ENCODE measurements around the gene MDM2.

MDM2 gene

DNA sequence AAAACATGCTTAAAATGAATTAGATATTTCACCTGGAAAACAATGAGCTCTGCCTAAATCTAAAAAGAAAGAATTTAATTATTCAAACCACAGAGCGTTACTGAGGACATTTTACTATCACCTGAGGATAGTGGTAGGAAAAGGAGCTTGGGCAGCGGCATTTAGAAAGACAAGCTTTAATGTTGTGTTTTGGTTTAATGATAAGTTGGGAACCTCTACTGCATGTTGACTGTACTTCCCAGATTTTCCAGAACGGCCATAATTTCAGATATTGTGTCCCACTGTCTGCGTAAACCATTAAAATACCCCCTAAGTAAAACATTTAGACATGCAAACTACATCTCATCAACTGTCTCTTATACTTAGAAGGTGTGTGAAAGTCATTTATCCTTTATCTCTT lies 69.6 kb downstream of the MDM2 start:
- no peak for DNase-seq (ENCODE audit: low read depth)

DNA sequence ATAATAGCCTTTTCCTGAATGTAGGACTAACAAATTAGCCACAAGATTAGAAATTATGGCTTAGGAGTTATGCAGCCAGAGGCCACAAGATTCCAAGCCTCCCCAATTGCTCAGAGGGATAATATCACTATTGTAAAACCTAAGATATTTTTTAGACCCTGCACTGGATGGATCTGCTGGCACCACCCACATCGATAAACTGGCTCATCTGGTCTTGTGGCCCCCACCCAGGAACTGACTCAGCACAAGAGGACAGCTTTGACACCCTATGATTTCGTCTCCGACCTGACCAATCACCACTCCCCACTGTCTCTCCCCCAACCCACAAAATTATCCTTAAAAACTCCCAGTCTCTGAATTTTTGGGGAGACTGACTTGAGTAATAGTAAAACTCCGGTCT lies 70.3 kb downstream of the MDM2 start:
- DNase-seq (ENCODE audit: low read depth) = no peak

- DNase-seq (ENCODE audit: low read depth) = no peak
Measured at GRCh38 chr12:68878846-68879245, 70.9 kb downstream of the MDM2 start.

DNA sequence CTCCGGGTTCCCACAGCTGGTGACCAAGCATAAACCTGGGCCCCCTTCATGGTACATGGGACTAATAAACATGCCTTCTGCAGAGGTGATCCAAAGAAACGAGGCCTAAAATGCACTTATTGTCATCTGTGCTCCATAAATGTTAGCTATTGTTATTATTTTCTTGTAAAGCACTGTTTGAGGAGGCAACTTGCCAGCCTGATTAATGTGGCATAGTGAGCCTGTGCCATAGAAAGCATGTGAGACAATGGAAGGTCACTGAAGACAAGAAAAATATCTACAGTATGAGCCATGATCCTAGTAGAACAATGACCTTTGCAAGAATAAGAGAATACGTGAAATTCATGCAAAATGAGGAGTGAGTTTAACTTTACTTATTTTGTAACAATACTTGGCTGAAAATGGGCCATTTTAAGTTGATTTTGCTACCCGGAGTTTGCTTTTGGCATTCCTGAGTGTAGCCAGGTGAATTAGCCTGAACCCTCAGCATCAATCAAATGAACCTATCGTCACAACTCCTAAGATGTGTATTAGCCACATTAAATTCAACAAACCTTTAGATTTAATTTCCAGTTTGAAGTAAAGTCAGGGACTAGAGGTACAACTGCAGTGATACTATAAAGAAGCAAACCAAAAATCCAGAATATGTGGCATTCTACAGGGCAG lies 72.8 kb downstream of the MDM2 start:
- no peak for DNase-seq (ENCODE audit: low read depth)

GRCh38 chr12:68882251-68882964 lies 74.4 kb downstream of the MDM2 start:
- DNase-seq (ENCODE audit: low read depth) = no peak

GRCh38 chr12:68883151-68883550 lies 75.2 kb downstream of the MDM2 start:
- DNase-seq (ENCODE audit: low read depth) = no peak

GRCh38 chr12:68884251-68884650 lies 76.3 kb downstream of the MDM2 start:
- DNase-seq (ENCODE audit: low read depth) = no peak

DNA sequence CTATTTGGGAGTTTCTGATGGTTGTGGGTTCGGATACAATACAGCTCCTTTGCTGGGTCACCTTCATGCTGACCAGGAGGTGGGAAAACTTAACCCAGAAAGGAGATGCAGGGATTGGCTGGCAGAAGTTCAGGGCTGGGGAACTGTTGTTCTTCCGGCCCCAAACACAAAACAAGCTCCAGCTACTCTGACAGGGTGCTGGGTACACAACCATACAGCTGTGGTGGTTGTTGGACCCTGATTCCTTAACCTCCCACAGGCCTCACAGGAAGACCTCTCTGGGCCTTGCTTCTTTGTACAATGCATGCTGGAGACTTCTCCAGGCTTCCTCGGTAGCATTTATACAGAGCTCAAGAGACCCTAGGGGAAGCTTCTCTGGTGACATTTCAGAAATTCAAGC lies 77.4 kb downstream of the MDM2 start:
- no peak for DNase-seq (ENCODE audit: low read depth)

- no peak for DNase-seq (ENCODE audit: low read depth)
Measured at GRCh38 chr12:68886636-68887572, 78.9 kb downstream of the MDM2 start.

DNA sequence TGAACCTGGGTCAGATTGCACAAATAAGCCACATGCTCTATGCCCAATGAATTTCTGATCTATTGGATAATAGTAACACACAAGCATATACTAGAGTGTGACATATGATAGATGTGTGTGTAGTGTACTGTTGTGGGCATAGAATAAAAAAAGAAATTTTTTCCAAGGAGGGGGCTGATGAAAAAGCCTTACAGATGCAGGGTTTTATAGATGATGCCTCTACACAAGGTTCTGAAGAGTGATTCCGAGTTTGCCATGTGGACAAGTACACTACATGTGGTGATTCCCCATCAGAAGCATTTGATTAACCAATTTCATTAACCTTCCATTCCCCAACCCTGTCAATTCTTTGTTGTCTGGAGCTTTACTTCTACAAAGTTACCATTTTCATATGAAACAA lies 79.7 kb downstream of the MDM2 start:
- no peak for DNase-seq (ENCODE audit: low read depth)

DNA sequence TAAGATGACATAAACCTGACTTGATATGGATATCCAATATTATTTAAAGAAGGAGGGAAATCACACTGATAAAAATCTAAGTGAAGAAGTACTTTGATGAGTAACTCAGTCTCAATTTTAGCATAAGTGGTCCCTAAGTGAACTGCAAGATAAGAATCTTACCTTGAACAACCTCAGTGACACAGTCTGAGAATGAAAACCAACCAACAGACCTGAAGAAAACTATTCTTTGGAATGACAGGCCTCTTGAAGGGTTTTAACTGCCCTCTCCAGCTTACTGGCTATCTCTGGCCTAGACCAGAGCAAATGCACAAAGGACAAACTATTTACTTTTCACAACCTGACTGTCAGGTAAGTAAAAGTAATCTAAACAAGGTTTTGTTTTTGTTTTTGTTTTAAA lies 80.3 kb downstream of the MDM2 start:
- DNase-seq (ENCODE audit: low read depth) = no peak

- no peak for DNase-seq (ENCODE audit: low read depth)
Measured at GRCh38 chr12:68890701-68891113, 82.7 kb downstream of the MDM2 start.

- no peak for DNase-seq (ENCODE audit: low read depth)
Measured at GRCh38 chr12:68891141-68891540, 83.2 kb downstream of the MDM2 start.

DNA sequence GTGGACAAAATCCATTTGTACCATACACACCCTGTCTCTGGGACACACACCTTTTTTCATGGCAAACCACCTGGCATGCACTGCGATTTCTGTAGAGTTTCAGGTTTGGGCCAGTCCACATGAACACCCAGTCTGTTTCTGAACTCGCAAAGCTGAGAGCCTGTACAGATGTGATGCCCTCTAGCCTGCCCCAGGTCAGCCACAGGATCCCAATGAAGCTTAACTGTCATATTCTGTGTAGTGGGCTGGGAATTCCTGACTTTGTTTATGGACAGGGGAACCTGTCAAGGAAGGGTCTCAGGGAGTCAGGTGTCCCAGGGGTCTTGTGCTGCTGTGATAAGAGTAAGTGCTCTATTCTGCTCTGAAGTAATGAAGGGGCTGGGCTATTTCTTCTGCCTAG lies 85.2 kb downstream of the MDM2 start:
- no peak for DNase-seq (ENCODE audit: low read depth)

DNA sequence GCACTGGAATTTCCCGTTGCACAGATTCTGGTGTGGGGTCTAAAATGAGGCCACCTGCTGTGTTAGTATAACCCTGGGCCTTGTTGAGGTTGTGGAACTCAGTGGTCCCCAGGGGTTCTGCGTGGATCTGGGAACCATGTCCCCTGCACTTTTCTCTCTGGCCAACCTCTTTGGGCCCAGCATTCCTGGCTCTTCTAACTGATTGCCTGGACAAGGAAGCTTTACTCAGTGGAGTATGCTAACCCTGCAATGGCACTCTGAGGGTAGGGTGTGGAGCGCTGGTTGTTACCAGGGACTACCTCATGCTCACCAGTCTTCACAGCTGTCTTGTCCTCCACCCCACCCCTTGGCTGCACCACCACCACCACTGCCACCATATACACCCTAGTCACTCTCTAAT lies 85.8 kb downstream of the MDM2 start:
- DNase-seq (ENCODE audit: low read depth) = no peak

- DNase-seq (ENCODE audit: low read depth) = no peak
Measured at GRCh38 chr12:68894276-68894855, 86.4 kb downstream of the MDM2 start.

DNA sequence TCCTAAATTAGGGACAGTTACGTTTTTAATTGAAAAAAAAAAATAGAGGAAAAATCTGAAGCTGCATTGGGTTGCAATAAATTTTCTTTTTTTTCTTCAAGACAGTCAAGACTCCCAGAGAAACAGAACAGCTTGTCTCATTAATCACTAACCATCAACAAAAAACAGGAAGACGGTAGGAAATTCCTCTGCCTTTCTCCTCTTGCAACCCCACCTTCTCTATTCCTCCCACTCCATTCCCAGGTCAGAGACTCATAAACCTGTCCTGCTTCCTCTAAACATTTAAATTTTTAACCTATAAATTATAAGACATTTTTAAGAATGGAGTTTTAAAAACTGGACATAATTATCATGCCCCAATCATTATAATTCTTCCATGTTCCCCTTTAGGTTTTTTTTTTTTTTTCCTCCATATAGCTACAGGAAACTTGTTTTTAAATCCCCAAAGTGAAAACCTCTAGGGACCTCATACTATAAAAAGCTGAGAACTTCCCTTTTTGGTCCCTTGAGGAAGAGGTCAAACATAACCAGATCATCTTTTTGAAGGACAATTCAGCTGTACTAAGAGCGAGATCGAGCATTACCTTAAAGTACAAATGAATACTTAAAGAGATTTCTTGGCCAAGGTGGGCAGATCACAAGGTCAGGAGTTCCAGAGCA lies 89.0 kb downstream of the MDM2 start:
- DNase-seq (ENCODE audit: low read depth) = no peak

GRCh38 chr12:68899251-68899771 lies 91.3 kb downstream of the MDM2 start:
- DNase-seq (ENCODE audit: low read depth) = peak; percentile 94

GRCh38 chr12:68900241-68900640 lies 92.3 kb downstream of the MDM2 start:
- DNase-seq (ENCODE audit: low read depth) = no peak

Measured in GM04504 (cell line).